NCI-H2029 (cell line): Measurements from ENCODE around the gene FRMD4A.
A peak's percentile ranks its signal among the peaks of the same experiment; 100 is the strongest.
"Not testable (repeated sequence)": the region's sequence is repeated elsewhere in the genome, so short reads cannot be mapped to it uniquely, and the experiment has no call there.

Source experiments
- DNase-seq: peaks from one replicate; lab custom pipeline; 2025; lab: John Stamatoyannopoulos, UW

Gene FRMD4A

GRCh38 chr10:14052931-14053330 lies 277.8 kb downstream of the FRMD4A start:
- peak; percentile 38 for DNase-seq

GRCh38 chr10:14050598-14050997 lies 280.1 kb downstream of the FRMD4A start:
- no peak for DNase-seq

- no peak for DNase-seq
Observed at GRCh38 chr10:14048930-14049613, 281.7 kb downstream of the FRMD4A start.

GRCh38 chr10:14047431-14047830 lies 283.3 kb downstream of the FRMD4A start:
- DNase-seq = no peak

- not testable (repeated sequence) for DNase-seq
Observed at GRCh38 chr10:14042051-14042450, 288.7 kb downstream of the FRMD4A start.

GRCh38 chr10:14040787-14041631 lies 289.7 kb downstream of the FRMD4A start:
- DNase-seq = no peak

- no peak for DNase-seq
Observed at GRCh38 chr10:14039968-14040668, 290.6 kb downstream of the FRMD4A start.

- DNase-seq = no peak
Observed at GRCh38 chr10:14036233-14036632, 294.5 kb downstream of the FRMD4A start.

GRCh38 chr10:14035506-14035905 lies 295.2 kb downstream of the FRMD4A start:
- no peak for DNase-seq

- no peak for DNase-seq
Observed at GRCh38 chr10:14032406-14032998, 298.2 kb downstream of the FRMD4A start.

- DNase-seq = no peak
Observed at GRCh38 chr10:14026325-14026724, 304.4 kb downstream of the FRMD4A start.

GRCh38 chr10:14025283-14026189 lies 305.2 kb downstream of the FRMD4A start:
- DNase-seq = no peak

- DNase-seq = no peak
Observed at GRCh38 chr10:14024329-14025202, 306.2 kb downstream of the FRMD4A start.

- DNase-seq = no peak
Observed at GRCh38 chr10:14023673-14024328, 306.9 kb downstream of the FRMD4A start.

- no peak for DNase-seq
Observed at GRCh38 chr10:14022954-14023672, 307.6 kb downstream of the FRMD4A start.

- DNase-seq = no peak
Observed at GRCh38 chr10:14022052-14022451, 308.7 kb downstream of the FRMD4A start.

GRCh38 chr10:14020037-14020664 lies 310.6 kb downstream of the FRMD4A start:
- DNase-seq = no peak

GRCh38 chr10:14017467-14017866 lies 313.3 kb downstream of the FRMD4A start:
- DNase-seq = no peak

GRCh38 chr10:14016931-14017333 lies 313.8 kb downstream of the FRMD4A start:
- DNase-seq = no peak
